SK-N-SH (cell line): Measurements from ENCODE around the gene PRKN.
A peak's percentile ranks its signal among the peaks of the same experiment; 100 is the strongest.

ENCODE experiments used
- CTCF ChIP-seq: fragments of 200-600 bp; sonication (generic); IDR thresholded peaks from 2 replicates; pipeline ENCODE4 v1.6.1; 2017; ENCODE audit warnings: antibody characterized with exemption, mild to moderate bottlenecking, moderate library complexity
- EP300 ChIP-seq, 2 experiments: IDR thresholded peaks; 2 replicates each; pipeline versions ENCODE4 v1.4.0 to v1.6.1; 2012; ENCODE audit warnings: borderline replicate concordance in 1 of 2, low read depth in 1 of 2, low read length in 1 of 2
- GATA2 ChIP-seq: sonication (generic); formaldehyde crosslinking; IDR thresholded peaks from 2 replicates; pipeline ENCODE4 v1.5.0; 2020; ENCODE audit warnings: mild to moderate bottlenecking, missing genetic modification reagents
- MAX ChIP-seq: IDR thresholded peaks from 2 replicates; pipeline ENCODE4 v1.4.0; 2012; ENCODE audit warnings: low read depth
- MXI1 ChIP-seq: IDR thresholded peaks from 2 replicates; pipeline ENCODE4 v1.6.1; 2012; ENCODE audit warnings: mild to moderate bottlenecking, low read depth, low read length, improper control_type of control experiment
- PBX3 ChIP-seq: IDR thresholded peaks from 2 replicates; pipeline ENCODE4; 2012
- POLR2AphosphoS5 ChIP-seq: IDR thresholded peaks from 2 replicates; pipeline ENCODE4 v1.6.1; 2012; ENCODE audit warnings: low read depth, low read length

- TF ChIP-seq CTCF, result no peak
- TF ChIP-seq EP300 (IDR thresholded peaks at IDR 0.05; ENCODE audit: borderline replicate concordance in 1 of 2, low read depth in 1 of 2, low read length in 1 of 2), result 0 out of 4 replicates have a peak, but pooled peaks of 1 of the 2 experiments have one; percentile 13
- TF ChIP-seq GATA2, result no peak
- no peak for TF ChIP-seq MAX
- no peak for TF ChIP-seq MXI1
- TF ChIP-seq POLR2AphosphoS5, result no peak
- no peak for TF ChIP-seq PBX3
Observed at GRCh38 chr6:161486361-161487216, 1241.0 kb downstream of the PRKN start.
